NCI-H510A treated with DMSO at 0.1 percent for 48 hours (cell line): ENCODE measurements around the gene HNRNPC.
"Not testable (repeated sequence)": the region's sequence is repeated elsewhere in the genome, so short reads cannot be mapped to it uniquely, and the experiment has no call there.

Source experiments
- DNase-seq: peaks from one replicate; lab custom pipeline; 2025; lab: John Stamatoyannopoulos, UW

Gene HNRNPC

GRCh38 chr14:21268617-21269251 lies 508 bp downstream of the HNRNPC start:
- peak; percentile 30 for DNase-seq

DNA sequence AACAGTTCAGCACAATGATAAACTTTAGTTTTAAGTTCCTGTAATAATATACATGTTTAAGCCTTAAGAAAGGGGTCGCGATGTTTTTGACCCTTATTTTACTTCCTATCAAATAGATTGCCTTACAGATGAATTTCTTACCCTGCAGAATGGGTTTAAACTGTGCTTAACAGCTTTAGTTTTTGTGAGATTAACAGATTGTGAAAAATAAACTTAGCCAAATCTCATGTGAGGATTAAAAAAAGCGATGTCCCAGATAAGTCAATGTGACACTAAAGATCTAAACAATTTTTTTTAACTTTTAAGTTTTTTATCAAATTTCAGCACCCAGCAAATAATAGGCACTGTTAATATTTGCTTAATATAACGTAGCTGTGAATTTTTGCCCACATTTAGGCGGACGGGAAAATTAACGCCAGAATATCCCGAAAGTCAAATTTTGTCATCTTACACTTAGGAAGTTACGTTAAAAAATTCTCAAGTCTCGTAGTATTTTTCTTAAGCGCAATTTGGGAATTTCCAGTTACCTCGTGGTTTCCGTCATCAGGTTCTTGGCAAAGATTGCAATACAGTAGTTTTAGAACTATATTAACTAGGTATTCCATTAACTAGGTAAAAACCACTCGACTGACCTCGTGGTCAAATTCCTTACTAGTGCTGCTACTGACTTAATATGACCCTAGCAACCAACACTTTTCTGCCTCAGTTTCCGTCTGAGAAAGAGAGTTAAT lies 1.2 kb downstream of the HNRNPC start:
- no peak for DNase-seq

DNA sequence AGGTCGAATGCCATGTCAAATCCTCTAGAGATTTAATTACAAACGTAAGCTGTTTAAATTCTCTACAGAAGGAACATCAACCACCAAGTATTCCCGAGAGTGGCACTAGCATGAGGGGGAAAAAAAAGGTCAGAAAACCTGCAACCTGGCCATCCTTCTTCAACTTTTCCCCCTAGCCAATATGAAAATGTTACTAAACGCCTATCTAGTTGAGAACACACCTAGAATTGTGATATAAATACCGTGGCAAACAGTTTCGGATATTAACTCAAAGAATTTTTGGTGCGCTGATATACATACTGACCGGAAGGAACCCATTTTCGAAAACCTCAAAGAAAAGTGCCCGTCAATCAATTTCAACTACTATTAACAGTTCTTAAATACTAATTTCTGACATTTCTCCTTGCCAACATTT lies 1.8 kb downstream of the HNRNPC start:
- DNase-seq, result no peak

- DNase-seq, result no peak
Observed at GRCh38 chr14:21264025-21264801, 5.0 kb downstream of the HNRNPC start.

GRCh38 chr14:21263284-21264024 lies 5.8 kb downstream of the HNRNPC start:
- DNase-seq, result no peak

- no peak for DNase-seq
Observed at GRCh38 chr14:21262410-21262809, 6.8 kb downstream of the HNRNPC start.

GRCh38 chr14:21261824-21262223 lies 7.4 kb downstream of the HNRNPC start:
- DNase-seq, result no peak

GRCh38 chr14:21258889-21259787 lies 10.1 kb downstream of the HNRNPC start:
- DNase-seq, result no peak

DNA sequence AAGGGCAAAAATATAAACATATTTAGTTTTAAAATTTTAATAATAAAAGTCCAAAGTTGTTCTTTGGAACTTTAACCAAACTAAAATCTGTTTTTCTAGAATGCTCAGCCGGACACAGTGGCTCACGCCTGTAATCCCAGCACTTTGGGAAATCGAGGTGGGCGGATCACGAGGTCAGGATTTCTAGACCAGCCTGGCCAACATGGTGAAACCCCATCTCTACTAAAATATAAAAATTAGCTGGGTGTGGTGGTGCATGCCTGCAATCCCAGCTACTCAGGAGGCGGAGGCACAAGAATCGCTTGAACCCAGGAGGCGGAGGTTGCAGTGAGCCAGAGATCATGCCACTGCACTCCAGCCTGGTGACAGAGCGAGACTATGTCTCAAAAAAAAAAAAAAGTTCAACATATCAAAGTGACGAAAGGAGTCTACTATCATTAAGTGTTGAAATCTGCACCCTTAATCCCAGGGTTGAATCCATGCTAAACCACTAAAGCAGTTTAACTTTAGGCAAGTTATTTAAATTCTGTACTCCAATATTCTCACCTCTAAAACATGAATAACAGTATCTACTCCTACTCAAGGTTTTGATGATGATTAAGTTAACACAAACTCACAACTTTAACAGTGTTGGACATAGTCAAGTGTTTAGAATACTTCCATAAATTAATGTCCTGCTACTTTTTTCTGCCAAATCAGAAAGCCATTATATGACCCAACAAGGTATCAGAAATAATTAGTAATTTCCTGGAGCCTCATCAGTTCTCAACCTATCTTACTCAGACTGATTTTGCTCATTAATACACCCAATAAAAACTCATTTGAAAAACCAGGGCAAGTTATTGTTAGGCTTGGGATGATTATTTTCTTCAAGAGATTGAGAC lies 11.0 kb downstream of the HNRNPC start:
- no peak for DNase-seq

- DNase-seq, result no peak
Observed at GRCh38 chr14:21257394-21257909, 11.8 kb downstream of the HNRNPC start.

GRCh38 chr14:21256539-21257393 lies 12.5 kb downstream of the HNRNPC start:
- DNase-seq, result no peak

DNA sequence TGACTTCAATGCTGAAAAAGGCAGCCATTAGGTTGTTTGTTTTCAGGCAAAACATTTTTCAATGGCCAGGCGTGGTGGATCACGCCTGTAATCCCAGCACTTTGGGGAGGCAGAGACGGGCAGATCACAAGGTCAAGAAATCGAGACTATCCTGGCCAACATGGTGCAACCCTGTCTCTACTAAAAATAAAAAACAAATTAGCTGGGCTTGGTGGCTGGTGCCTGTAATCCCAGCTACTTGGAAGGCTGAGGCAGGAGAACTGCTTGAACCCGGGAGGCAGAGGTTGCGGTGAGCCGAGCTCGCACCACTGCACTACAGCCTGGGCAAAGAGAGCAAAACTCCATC lies 13.2 kb downstream of the HNRNPC start:
- not testable (repeated sequence) for DNase-seq

GRCh38 chr14:21255385-21256101 lies 13.7 kb downstream of the HNRNPC start:
- DNase-seq, result no peak

DNA sequence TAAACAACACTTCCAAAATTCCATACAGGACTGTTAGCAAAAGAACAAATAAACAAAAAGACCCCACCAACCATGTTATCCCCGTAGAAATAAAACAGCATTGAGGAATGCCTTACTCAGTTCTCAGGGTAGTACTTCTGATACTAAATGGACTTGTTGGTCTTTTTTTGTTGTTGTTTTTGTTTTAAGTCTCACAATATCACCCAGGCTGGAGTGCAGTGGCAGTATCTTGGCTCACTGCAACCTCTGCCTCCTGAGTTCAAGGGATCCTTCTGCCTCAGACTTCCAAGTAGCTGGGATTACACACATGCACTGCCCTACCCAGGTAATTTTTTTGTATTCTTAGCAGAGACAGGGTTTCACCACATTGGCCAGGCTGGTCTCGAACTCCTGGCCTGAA lies 17.1 kb downstream of the HNRNPC start:
- no peak for DNase-seq

GRCh38 chr14:21251215-21251614 lies 18.0 kb downstream of the HNRNPC start:
- DNase-seq, result no peak

DNA sequence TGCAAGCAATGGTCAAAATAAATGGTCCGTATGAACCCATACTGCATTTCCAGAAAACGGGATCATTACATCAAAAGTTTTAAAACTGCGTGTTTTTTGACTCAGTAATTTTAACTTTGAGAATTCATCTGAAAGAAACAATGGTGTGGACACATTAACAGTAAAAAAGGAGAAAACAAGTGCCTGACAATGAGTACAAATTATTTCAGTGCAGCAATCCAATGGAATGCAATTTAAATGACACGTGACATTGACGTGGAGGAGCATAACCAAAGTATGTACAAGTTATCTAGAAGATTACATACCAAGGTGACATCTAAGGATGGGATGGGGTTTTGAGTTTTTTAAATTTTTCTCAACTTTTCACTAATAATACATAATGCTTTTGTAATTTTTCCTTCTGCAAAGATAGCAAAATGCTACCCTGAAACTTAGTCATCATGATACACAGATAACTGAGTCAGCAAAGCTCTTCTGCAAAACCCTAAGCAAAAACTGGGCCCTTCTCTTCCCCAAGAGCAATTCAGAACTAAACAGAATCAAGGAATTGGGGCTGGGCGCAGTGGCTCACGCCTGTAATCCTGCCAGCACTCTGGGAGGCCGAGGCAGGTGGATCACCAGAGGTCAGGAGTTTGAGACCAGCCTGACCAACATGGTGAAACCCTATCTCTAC lies 20.4 kb downstream of the HNRNPC start:
- DNase-seq, result no peak

DNA sequence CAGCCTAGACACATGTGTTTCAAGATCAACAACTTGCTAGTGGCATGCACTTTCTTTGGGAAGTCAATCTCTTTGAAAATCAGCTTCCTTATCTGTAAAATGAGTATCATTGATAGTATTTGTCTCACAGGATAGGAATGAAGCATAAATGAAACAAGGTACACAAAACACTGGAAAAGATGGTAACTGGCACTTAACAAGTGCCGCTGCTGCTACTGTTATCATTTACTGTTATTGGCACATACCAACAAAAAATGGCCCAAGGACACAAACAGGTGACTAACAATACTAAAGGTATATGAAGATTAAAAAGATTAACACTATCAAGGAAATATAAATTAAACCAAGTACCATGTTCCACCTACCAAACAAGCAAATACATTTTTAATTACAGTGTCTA lies 20.9 kb downstream of the HNRNPC start:
- DNase-seq, result no peak

DNA sequence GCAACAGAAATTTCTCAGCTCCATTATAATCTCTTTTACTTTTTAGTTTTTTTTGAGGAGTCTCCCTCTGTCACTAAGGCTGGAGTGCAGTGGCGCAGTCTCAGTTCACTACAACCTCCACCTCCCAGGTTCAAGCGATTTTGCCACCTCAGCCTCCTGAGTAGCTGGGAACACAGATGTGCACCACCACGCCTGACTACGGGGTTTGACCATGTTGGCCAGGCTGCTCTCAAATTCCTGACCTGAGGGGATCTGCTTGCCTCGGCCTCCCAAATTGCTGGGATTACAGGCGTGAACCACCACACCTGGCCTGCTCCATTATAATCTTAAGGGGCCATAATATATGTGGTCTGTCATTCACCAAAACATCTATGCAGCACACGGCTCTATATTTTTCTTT lies 23.4 kb downstream of the HNRNPC start:
- no peak for DNase-seq
